GM06990 (cell line): Measurements from ENCODE around the gene IFITM10.

Source experiments
- DNase-seq: peaks from one replicate; pipeline ENCODE4 v3.0.0-alpha.2; 2011; ENCODE audit not compliant: insufficient read length; ENCODE audit errors: extremely low read depth
- H3K27me3 ChIP-seq: replicated peaks from 2 replicates; pipeline ENCODE4 v1.6.0; 2011; ENCODE audit warnings: low read length; ENCODE audit not compliant: control insufficient read depth, insufficient read depth
- H3K36me3 ChIP-seq: 2 replicates; pipeline ENCODE4 v1.5.1; 2011; ENCODE audit warnings: low read length; ENCODE audit not compliant: control insufficient read depth, insufficient read depth
- H3K4me3 ChIP-seq: replicated peaks from 2 replicates; pipeline ENCODE4 v1.5.1; 2011; ENCODE audit warnings: low read depth, mild to moderate bottlenecking, control low read depth, low read length
- TF ChIP-seq, protein P1 (sequence below): IDR thresholded peaks from 2 replicates; pipeline ENCODE4 v1.5.1; 2011; ENCODE audit warnings: low read length, control low read depth, mild to moderate bottlenecking, inconsistent platforms; ENCODE audit not compliant: insufficient read depth, poor library complexity, severe bottlenecking

IFITM10 gene

DNA sequence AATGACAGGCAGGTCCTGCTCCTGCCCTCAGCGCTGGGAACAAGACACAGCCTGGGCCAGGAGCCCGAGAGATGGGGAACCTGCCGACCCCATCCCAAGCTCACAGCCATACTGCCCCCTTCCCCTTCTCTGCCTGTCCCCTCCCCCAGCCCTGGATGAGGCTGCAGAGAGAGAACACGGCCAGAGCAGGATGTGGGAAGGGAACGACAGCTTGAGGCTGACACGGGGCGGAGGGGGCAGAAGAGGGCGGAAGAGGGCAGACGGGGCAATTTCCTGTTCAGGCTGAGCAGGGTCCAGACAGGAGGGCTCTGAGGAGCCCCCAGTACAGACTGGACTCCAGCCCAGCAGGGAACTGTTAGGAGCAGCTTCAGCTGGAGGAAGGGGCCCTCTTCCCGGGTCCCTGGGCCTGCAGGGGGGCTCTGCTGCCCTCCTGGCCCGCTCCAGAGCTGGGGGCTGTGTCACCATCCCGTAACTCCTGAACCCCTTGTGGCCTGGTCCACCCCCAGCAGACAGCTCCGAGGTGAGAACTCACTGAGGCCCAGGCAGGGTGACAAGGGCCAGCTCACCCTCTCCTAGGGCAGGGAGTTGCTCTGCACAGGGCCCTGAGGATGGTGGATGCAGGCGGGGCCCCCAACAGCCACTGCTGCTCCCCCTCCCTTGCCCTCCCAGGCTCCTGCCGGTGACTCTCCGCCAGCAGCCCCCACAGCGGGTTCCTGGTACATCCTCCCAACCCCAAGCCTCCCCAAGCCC lies 7.6 kb upstream of the IFITM10 start:
- no peaks in the 10 kb centered on the region for H3K27me3 ChIP-seq
- H3K4me3 ChIP-seq: no peak overlapping the region
- DNase-seq: no peak
- H3K36me3 ChIP-seq: peaks cover 2% of the 10 kb centered on the region
- TF ChIP-seq, protein P1, sequence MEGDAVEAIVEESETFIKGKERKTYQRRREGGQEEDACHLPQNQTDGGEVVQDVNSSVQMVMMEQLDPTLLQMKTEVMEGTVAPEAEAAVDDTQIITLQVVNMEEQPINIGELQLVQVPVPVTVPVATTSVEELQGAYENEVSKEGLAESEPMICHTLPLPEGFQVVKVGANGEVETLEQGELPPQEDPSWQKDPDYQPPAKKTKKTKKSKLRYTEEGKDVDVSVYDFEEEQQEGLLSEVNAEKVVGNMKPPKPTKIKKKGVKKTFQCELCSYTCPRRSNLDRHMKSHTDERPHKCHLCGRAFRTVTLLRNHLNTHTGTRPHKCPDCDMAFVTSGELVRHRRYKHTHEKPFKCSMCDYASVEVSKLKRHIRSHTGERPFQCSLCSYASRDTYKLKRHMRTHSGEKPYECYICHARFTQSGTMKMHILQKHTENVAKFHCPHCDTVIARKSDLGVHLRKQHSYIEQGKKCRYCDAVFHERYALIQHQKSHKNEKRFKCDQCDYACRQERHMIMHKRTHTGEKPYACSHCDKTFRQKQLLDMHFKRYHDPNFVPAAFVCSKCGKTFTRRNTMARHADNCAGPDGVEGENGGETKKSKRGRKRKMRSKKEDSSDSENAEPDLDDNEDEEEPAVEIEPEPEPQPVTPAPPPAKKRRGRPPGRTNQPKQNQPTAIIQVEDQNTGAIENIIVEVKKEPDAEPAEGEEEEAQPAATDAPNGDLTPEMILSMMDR: no peak

DNA sequence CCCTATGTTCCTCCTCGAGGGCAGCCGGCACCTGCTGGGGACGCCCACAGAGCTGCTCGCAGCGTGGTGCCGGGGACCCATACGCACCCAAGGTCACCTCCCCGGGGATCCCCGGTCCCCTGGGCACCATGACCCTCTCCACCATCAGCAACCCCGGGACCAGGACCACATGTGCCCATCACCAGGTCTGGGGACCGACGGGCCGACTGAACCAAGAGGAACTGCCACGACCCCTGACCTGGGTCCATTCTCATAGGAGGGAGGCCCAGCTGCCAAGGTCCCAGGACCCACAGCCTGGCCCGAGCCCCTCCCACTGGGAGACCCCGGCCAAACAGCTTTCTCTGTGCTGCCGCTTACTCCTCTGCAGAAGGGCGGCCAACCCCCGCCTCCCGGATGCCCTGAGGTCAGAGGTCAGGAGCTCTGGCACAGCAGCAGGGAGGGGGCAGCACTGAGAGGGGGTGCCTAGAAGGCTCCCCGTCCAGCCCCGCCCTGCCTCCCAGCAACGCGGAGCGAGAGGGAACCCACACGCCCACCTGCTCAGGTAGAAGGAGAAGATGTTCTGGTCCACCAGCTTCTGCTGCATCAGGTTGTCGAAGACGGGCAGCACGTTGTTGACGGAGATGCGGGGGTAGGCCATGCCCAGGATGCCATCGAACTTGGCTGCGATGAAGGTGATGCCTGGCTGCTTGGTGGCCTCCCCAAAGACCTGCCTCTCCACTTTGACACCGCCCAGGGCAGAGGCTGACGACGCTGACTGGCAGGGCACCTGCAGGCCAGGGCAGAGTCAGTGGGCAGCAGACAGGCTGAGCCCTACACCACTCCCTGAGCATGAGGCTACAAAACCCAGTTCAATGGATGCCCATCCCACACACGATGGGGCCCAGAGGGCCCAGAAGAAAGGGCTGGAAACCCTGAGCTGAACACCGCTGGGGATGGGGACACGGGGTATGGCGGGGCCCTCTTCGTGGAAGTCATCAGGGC lies 6.7 kb upstream of the IFITM10 start:
- no peaks in the 10 kb centered on the region for H3K27me3 ChIP-seq
- no peak for DNase-seq
- H3K4me3 ChIP-seq: no peak overlapping the region
- TF ChIP-seq, protein P1: no peak
- H3K36me3 ChIP-seq: peaks cover 2% of the 10 kb centered on the region

DNA sequence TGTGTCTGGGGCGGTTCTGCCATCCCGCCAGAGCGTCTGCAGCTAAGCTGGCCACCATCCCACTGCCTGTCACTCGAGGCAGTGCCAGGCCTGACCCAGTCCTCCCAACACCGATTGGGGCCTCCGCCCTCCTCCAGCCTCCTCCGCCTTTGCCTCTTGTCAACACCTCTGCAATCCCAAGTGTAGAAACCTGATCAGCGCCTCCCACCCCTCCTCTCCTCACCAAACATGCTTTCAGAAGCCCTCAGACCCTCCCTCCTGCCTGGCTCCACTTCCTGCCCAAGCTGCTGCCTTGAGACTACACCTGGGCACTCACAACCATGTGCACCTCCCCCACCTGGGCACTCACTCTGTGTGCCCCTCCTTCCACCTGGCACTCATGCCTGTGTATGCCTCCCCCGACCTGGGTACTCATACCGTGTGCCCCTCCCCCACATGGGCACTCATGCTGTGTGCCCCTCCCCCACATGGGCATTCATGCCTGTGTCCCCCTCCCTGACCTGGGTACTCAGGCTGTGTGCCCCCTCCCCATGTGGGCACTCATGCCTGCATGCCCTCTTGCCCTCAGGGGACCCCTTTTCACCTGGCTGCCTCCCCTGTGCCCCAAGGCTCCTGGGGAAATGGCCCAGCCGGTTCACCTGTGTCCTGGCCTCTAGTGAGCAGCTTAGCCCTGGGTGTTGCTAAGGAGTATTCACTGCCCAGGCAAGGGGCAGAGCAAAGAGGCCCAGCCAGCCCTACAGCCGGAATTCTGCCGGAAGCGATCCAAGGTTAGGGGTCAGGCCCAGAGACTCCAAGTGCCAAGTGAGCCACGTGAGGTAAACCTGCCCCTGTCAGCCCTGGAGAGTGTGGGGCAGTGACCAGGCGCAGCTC lies 5.5 kb upstream of the IFITM10 start:
- TF ChIP-seq, protein P1: no peak
- Histone ChIP-seq H3K4me3 (no peak overlapping the region), H3K36me3 (peaks cover under 1% of the 10 kb centered on the region), H3K27me3 (no peaks in the 10 kb centered on the region)
- no peak for DNase-seq

DNA sequence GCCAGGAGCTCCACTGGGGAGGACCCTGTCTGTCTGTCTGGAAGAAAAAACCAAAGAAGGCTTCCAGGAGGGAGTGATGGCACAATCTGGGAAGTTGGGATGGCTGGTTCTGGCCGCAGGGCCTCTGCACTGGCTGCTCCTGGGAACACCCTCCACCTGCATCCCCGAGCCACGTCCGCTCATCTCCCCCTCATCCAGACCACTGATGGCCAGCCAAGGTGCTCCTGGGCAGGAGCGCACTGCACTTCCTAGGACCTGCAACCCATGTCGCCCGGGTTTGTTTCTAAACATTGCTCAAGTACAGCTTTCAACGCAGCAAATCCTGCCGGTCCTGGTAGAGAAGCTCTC lies 4.9 kb upstream of the IFITM10 start:
- Histone ChIP-seq H3K36me3 (no peaks in the 10 kb centered on the region; the same call in 1 of the 2 replicates), H3K4me3 (no peak overlapping the region), H3K27me3 (no peaks in the 10 kb centered on the region)
- TF ChIP-seq, protein P1: no peak
- no peak for DNase-seq

DNA sequence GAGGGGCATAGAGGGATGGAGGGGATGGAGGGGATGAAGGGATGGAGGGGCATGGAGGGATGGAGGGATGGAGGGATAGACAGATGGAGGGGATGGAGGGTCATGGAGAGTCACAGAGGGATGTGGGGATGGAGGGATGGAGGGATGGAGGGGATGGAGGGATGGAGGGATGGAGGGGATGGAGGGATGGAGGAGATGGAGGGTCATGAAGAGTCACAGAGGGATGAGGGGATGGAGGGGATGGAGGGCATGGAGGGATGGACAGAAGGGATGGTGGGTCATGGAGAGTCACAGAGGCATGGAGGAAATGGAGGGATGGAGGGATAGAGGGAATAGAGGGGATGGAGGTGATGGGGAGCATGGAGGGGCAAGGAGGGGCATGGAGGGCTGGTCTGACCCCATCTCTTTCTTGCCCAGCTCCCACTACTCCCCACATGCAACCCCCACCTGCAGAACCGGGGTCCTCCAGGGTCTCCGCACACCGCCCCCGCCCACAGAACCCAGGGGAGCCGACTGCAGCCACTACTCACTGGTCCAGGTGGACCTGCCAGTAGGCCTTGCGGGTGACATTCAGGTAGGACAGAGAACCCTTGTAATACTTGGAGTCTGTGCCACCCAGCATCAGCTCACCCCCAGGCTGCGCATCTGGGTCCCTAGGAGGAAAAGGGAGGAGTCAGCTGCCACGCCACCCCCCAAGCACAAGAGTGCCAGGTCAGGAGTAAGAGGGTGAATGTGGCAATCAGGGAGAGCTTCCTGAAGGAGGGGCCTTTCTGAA lies 4.2 kb upstream of the IFITM10 start:
- no peaks in the 10 kb centered on the region; the same call in 1 of the 2 replicates for H3K36me3 ChIP-seq
- TF ChIP-seq, protein P1: no peak
- no peaks in the 10 kb centered on the region for H3K27me3 ChIP-seq
- DNase-seq: no peak
- H3K4me3 ChIP-seq: no peak overlapping the region
